ENCODE measurements around the gene IL11RA. TPM values are rescaled to one million over a fixed set of nuclear protein-coding genes. Genes with fewer than 3 reads are reported as not detected.

IL11RA gene
- total RNA-seq, 2 experiments from 2014 or later, result 17.4 to 20.7 TPM

GRCh38 chr9:34607331-34607730 lies 44.7 kb upstream of the IL11RA start:
- ChIA-PET POLR2A (no interaction called here), CTCF (interaction anchor here (1.0 to 5.4 kb wide), 7 partner anchors 16 to 203 kb away, joined by 3 to 38 read pairs (median 4); no protein-coding TSS in a partner anchor)
- Mint-ChIP-seq H3K27me3 (no peaks in the 10 kb centered on the region), H3K36me3 (ENCODE audit: low read depth) (peaks cover 17% of the 10 kb centered on the region), H3K4me3 (no peak overlapping the region), H3K9me3 (no peaks in the 10 kb centered on the region), H3K27ac (no peak overlapping the region), H3K4me1 (ENCODE audit: low read depth) (peaks cover 12% of the 10 kb centered on the region)
- ATAC-seq, result no peak
- DNase-seq, result no peak
- TF ChIP-seq CTCF (IDR thresholded peaks at IDR 0.05), result no peak
- intact Hi-C loops (cut with micrococcal nuclease), result no loop called here

- no peak for ATAC-seq
- Mint-ChIP-seq H3K4me1 (ENCODE audit: low read depth) (peaks cover 20% of the 10 kb centered on the region), H3K27ac (no peak overlapping the region), H3K36me3 (ENCODE audit: low read depth) (peaks cover 17% of the 10 kb centered on the region), H3K27me3 (no peaks in the 10 kb centered on the region), H3K9me3 (no peaks in the 10 kb centered on the region), H3K4me3 (peak overlapping the region; percentile 87)
- ChIA-PET POLR2A (interaction anchor here (1.0 to 2.2 kb wide), 4 partner anchors 10 to 154 kb away, joined by 4 to 35 read pairs (median 4); partner anchors contain the start of genes DCTN3 and SIGMAR1), CTCF (interaction anchor here (0.6 to 8.3 kb wide), 9 partner anchors 10 to 461 kb away, joined by 3 to 142 read pairs (median 7); partner anchors contain the start of genes DCTN3, GALT, SIGMAR1 and VCP)
- intact Hi-C loops (cut with micrococcal nuclease), result no loop called here
- TF ChIP-seq CTCF (IDR thresholded peaks at IDR 0.05), result no peak
- DNase-seq, result no peak
These were observed 41.4 kb upstream of the IL11RA start for GRCh38 chr9:34610434-34611206.

- Mint-ChIP-seq H3K9me3 (no peaks in the 10 kb centered on the region), H3K36me3 (ENCODE audit: low read depth) (peaks cover 17% of the 10 kb centered on the region), H3K27me3 (no peaks in the 10 kb centered on the region), H3K27ac (peak overlapping the region; percentile 92), H3K4me3 (peak overlapping the region; percentile 87), H3K4me1 (ENCODE audit: low read depth) (peaks cover 20% of the 10 kb centered on the region)
- DNase-seq (no peak), ATAC-seq (peak; percentile 9)
- ChIA-PET POLR2A (interaction anchor here (1.0 to 2.2 kb wide), 4 partner anchors 9 to 155 kb away, joined by 4 to 35 read pairs (median 4); partner anchors contain the start of genes DCTN3 and SIGMAR1), CTCF (interaction anchor here (0.6 to 8.3 kb wide), 10 partner anchors 9 to 461 kb away, joined by 3 to 142 read pairs (median 6); partner anchors contain the start of genes DCTN3, GALT, MYORG and SIGMAR1)
- intact Hi-C loops (cut with micrococcal nuclease), result no loop called here
- TF ChIP-seq CTCF (IDR thresholded peaks at IDR 0.05), result no peak
These were observed 40.7 kb upstream of the IL11RA start for GRCh38 chr9:34611251-34611810.

GRCh38 chr9:34611811-34612787 lies 39.9 kb upstream of the IL11RA start, which contains the start of gene RPP25L:
Gene RPP25L (minus strand): TSS chr9:34612097. CDS start chr9:34611296, 801 bp downstream.
- ATAC-seq (peak; percentile 97), DNase-seq (peak; percentile 86)
- TF ChIP-seq CTCF (IDR thresholded peaks at IDR 0.05), result no peak
- H3K9me3 Mint-ChIP-seq, result no peaks in the 10 kb centered on the region
- H3K27ac Mint-ChIP-seq, result peak within 1 kb of the TSS; percentile 92
- intact Hi-C loops (cut with micrococcal nuclease), result loop anchor here (2.0 kb wide), 1 partner anchor 23 kb away; no protein-coding TSS in a partner anchor
- H3K4me3 Mint-ChIP-seq, result peak within 1 kb of the TSS; percentile 87
- peaks cover 20% of the 10 kb centered on the region for H3K4me1 Mint-ChIP-seq (ENCODE audit: low read depth)
- H3K36me3 Mint-ChIP-seq (ENCODE audit: low read depth), result peaks cover 17% of the 10 kb centered on the region
- no peaks in the 10 kb centered on the region for H3K27me3 Mint-ChIP-seq
- ChIA-PET POLR2A (interaction anchor here (1.0 to 2.2 kb wide), 4 partner anchors 9 to 34 kb away, joined by 4 to 35 read pairs (median 4); partner anchors contain the start of genes DCTN3, GALT and SIGMAR1), CTCF (interaction anchor here (0.9 to 8.3 kb wide), 9 partner anchors 8 to 235 kb away, joined by 3 to 142 read pairs (median 7); partner anchors contain the start of genes DCTN3, GALT, MYORG and SIGMAR1)
